Measurements from ENCODE around the gene DNAI1. TPM values are rescaled to one million over a fixed set of nuclear protein-coding genes. Genes with fewer than 3 reads are reported as not detected.
A peak's percentile ranks its signal among the peaks of the same experiment; 100 is the strongest.
"Not testable (repeated sequence)": the region's sequence is repeated elsewhere in the genome, so short reads cannot be mapped to it uniquely, and the experiment has no call there.

The DNAI1 gene
- total RNA-seq, 1 donor from 2014 or later: not detected

GRCh38 chr9:34450644-34451043 lies 8.0 kb upstream of the DNAI1 start:
- DNase-seq (ENCODE audit: low read depth in 2 of 2): no peak

- no peak for DNase-seq (ENCODE audit: low read depth in 2 of 2)
Measured at GRCh38 chr9:34451135-34451534, 7.5 kb upstream of the DNAI1 start.

- DNase-seq (ENCODE audit: low read depth in 2 of 2): no peak
Measured at GRCh38 chr9:34451545-34451944, 7.1 kb upstream of the DNAI1 start.

- peak in 1 of 2 donors; percentile 47 for DNase-seq (ENCODE audit: low read depth in 2 of 2)
Measured at GRCh38 chr9:34452568-34452967, 6.0 kb upstream of the DNAI1 start.

- DNase-seq (ENCODE audit: low read depth in 2 of 2): no peak
Measured at GRCh38 chr9:34454571-34455065, 4.0 kb upstream of the DNAI1 start.

- DNase-seq (ENCODE audit: low read depth in 2 of 2): no peak
Measured at GRCh38 chr9:34456151-34456550, 2.5 kb upstream of the DNAI1 start.

GRCh38 chr9:34456746-34457145 lies 1.9 kb upstream of the DNAI1 start:
- DNase-seq (ENCODE audit: low read depth in 2 of 2): no peak

GRCh38 chr9:34457266-34458012 lies 1.2 kb upstream of the DNAI1 start:
- DNase-seq (ENCODE audit: low read depth in 2 of 2): peak; percentile 12 to 77

- DNase-seq (ENCODE audit: low read depth in 2 of 2): no peak
Measured at GRCh38 chr9:34458959-34459340, 345 bp downstream of the DNAI1 start.

- DNase-seq (ENCODE audit: low read depth in 2 of 2): no peak
Measured at GRCh38 chr9:34459356-34459755, 751 bp downstream of the DNAI1 start.

GRCh38 chr9:34459941-34460340 lies 1.3 kb downstream of the DNAI1 start:
- no peak for DNase-seq (ENCODE audit: low read depth in 2 of 2)

- no peak for DNase-seq (ENCODE audit: low read depth in 2 of 2)
Measured at GRCh38 chr9:34463098-34463900, 4.7 kb downstream of the DNAI1 start.

GRCh38 chr9:34463901-34464232 lies 5.3 kb downstream of the DNAI1 start:
- DNase-seq (ENCODE audit: low read depth in 2 of 2): no peak

- no peak for DNase-seq (ENCODE audit: low read depth in 2 of 2)
Measured at GRCh38 chr9:34464571-34464970, 6.0 kb downstream of the DNAI1 start.

- DNase-seq (ENCODE audit: low read depth in 2 of 2): no peak
Measured at GRCh38 chr9:34465468-34465867, 6.9 kb downstream of the DNAI1 start.

- DNase-seq (ENCODE audit: low read depth in 2 of 2): no peak
Measured at GRCh38 chr9:34475097-34475496, 16.5 kb downstream of the DNAI1 start.

GRCh38 chr9:34477541-34477940 lies 18.9 kb downstream of the DNAI1 start:
- no peak for DNase-seq (ENCODE audit: low read depth in 2 of 2)

- no peak for DNase-seq (ENCODE audit: low read depth in 2 of 2)
Measured at GRCh38 chr9:34479431-34479866, 20.8 kb downstream of the DNAI1 start.

- not testable (repeated sequence) for DNase-seq (ENCODE audit: low read depth in 2 of 2)
Measured at GRCh38 chr9:34481620-34482019, 23.0 kb downstream of the DNAI1 start.

- not testable (repeated sequence) for DNase-seq (ENCODE audit: low read depth in 2 of 2)
Measured at GRCh38 chr9:34482746-34483145, 24.1 kb downstream of the DNAI1 start.

- DNase-seq (ENCODE audit: low read depth in 2 of 2): no peak
Measured at GRCh38 chr9:34484678-34485077, 26.1 kb downstream of the DNAI1 start.

- no peak for DNase-seq (ENCODE audit: low read depth in 2 of 2)
Measured at GRCh38 chr9:34485822-34486221, 27.2 kb downstream of the DNAI1 start.

- no peak for DNase-seq (ENCODE audit: low read depth in 2 of 2)
Measured at GRCh38 chr9:34486572-34486971, 28.0 kb downstream of the DNAI1 start.
